HG03139 (cell line): Measurements from ENCODE around the gene RAD23B.
"Not testable (repeated sequence)": the region's sequence is repeated elsewhere in the genome, so short reads cannot be mapped to it uniquely, and the experiment has no call there.

Source experiments
- ATAC-seq: cut with Tn5 transposase; IDR thresholded peaks from one replicate; pipeline ENCODE4 v1.9.1; 2021; ENCODE audit not compliant: unreplicated experiment

RAD23B gene

DNA sequence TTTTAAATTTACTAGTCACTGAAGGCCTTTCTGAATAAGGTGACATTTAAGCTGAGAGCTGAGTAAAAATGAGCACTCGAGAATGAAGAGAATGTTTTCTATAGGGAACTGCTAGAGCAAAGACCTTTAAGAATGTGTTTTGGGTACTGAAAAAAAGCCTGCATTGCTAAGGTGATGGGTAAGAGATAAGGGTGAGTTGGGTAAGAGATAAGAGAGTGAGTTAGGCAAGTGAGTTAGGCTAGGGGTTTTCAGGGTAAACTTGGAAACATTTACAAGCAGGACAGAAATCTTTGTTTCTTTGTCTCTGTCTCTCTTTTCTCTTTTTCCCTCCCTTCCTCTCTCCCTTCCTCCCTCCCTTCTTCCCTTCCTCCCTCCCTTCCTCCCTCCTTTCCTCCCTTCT, 5.6 kb downstream of the RAD23B start:
- ATAC-seq, result no peak

DNA sequence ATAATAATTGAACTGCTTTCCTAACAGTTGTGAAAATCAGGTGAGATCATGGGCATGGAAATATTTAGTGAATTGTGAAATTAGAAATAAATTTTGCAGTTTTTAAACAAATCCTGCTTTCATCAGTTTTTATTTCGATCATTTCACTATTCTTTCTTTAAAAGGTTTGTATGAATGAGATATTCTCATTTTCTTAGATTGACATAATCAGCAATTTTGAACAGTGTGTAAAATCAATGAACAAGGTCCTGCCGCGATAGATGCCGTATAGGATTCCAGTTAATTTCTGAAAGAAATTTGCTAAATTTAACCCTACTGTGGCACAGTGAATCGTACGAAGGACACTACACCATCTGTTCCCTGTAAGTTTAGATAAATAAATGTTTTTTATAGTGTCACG, 7.5 kb downstream of the RAD23B start:
- no peak for ATAC-seq

DNA sequence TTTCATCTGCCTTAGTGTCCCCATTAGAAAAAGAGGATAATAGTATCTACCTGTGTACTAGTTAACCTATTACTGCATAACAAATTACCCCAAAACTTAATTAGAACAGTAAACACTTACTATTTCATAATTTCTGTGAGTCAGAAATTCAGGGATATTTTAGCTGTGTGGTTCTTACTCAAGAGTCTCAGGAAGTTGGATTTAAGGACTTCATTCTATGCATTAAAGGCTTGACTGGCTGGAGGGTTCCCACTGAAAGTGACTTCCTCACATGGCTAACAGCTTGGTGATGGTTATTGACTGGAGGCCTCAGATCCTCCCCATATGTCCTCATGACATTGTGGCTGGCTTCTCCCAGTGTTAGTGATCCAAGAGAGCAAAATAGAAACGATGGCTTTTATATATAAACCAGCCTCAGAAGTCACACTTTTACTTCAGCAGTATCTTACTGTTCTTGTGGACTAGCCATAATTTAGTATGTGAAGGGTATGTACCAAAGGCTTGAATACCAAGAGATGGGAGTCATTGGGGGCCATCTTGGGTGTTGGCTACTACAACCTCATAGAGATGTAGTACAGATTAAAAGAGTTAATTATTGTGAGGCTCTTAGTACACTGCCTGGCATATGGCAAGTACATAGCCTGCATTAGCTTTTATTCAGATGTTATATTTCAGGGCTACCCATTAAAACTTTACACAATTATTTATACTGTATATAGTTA, 9.9 kb downstream of the RAD23B start:
- ATAC-seq, result no peak

DNA sequence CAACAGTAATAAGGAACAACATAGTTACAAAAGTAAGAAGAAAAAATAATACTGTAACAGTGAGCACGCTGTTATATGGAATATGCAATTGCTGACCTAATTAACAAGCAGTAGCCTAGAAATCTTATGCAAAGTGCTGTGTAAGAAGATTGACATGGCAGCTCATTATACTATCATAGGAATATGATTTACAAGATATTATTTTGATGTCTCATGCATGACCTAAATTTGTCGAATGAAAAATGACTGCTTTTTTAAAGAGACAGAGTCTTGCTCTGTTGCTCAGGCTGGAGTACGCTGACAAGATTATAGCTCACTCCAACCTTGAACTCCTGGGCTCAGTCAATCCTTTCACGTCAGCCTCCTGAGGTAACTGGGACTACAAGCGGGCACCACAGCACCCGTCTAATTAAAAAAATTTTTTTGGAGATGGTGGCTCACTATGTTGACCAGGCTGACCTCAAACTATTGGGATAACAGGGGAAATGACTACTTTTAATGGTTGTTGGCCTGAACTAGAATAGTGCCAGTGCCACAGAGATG, 10.5 kb downstream of the RAD23B start:
- ATAC-seq, result no peak

DNA sequence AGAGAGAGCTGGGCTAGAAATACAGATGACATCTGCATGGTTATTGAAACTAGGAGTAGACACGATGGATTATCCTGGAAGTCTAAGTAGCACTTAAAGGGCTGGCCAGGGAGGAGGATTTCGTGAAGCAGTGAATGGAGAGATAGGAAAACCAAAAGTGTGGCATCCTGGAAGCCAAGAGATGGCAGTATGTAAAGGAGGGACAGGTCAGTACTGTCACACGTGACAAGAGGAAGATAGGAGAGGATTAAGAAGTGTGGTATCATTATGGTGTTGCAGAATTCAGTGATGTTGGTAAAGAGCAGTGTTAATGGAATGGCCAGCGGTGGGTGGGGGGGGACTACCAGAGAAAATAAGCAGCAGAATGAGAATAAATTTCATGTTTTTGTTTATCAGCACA, 11.7 kb downstream of the RAD23B start:
- no peak for ATAC-seq

- ATAC-seq, result no peak
Observed at GRCh38 chr9:107295995-107296394, 12.9 kb downstream of the RAD23B start.

DNA sequence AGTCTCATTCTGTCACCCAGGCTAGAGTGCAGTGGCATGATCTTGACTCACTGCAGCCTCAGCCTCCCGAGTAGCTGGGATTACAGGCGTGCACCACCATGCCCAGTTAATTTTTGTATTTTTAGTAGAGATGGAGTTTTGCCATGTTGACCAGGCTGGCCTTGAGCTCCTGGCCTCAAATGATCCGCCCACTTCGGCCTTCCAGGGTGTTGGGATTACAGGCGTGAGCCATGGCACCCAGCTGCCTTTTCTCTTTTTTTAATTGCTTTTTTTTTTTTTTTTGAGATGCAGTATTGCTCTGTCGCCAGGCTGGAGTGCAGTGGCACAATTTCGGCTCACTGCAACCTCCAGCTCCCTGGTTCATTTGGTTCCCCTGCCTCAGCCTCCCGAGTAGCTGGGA, 13.5 kb downstream of the RAD23B start:
- ATAC-seq, result not testable (repeated sequence)

DNA sequence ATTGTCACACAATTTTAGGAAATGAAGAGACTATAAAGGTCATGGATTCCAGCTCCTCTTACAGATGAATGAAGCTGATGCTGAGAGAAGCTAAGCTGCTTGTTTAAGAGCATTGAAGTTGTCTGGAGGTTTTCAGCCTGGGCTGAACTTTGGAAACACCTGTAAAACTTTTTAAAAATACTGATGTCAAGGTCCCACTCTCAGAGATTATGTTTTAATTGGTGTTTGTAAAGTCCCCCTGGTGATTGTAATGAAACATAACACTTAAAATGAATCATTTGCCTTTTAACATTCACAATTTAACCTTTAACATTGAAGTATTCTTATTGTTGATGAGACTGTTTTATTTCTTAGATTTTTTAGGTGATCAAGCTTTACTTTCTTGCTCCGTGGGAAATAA, 16.4 kb downstream of the RAD23B start:
- ATAC-seq, result no peak

- ATAC-seq, result no peak
Observed at GRCh38 chr9:107306308-107306707, 23.2 kb downstream of the RAD23B start.

- ATAC-seq, result no peak
Observed at GRCh38 chr9:107307331-107307730, 24.3 kb downstream of the RAD23B start.

DNA sequence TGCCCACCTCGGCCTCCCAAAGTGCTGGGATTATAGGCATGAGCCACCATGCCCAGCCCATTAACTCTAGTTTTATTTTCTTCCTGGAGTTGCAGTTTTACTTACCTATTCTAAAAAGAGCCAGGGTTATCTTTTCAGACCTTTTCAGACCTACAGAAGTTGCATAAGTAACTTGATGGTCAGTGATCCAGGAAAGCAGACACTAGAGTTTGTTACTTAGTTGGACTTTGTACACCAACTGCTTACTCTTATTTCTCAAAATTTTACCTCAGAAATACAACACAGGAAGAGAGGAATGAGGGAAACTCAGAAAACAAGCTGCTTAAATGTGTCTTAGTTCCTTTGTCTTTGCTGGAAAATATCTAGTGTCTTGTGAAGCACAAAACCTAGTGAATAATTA, 25.4 kb downstream of the RAD23B start:
- no peak for ATAC-seq

DNA sequence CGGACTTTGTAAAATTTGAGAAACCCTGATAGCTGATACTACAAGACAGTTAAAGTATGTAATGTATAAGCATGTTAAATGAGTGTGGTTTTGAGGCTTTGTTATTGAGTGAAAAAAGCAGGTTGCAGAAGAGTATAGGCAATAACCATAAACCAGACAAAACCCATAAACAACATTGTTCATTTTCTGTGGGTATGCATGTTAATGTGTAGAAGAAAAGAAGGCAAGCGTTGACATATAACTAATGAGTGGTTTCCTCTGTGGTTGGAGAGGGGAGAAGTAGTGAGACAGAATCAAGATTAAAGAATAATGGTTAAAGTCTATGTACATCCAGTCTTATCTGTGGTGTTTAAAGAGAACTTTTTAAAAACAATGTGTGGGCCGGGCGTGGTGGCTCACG, 26.2 kb downstream of the RAD23B start:
- peak; percentile 86 for ATAC-seq

DNA sequence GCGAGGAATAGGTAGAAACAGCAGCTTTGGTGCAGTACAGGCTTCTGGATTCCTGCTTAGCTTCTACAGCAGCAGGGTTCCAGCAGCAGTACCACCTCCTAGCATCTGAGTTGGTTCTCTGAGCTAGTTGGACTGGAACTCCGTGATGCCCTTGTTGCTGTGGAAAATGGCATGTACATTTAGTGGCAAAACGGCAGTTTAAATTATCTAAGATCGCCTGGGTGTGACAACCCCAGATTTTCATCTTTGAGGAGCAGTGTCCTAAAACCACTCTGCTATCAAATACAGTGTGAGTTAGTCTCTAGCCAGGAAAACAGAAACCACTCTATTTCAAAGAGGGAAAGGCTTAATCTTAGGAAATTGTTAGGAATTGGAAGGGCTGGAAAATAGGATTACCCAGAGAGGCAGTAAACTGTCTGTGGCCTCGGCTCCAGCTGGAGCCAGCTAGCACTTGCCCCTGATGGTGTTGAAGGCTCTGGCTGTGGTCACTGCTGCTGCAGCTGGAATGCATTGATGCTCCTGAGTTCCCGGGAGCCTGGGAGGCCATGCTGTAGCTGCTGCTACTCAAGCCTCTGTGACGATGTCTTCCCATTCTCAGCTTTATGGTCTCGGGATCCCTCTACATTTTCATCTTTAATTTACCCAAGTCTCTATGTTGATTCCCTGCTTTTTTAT, 29.4 kb downstream of the RAD23B start:
- ATAC-seq, result no peak

DNA sequence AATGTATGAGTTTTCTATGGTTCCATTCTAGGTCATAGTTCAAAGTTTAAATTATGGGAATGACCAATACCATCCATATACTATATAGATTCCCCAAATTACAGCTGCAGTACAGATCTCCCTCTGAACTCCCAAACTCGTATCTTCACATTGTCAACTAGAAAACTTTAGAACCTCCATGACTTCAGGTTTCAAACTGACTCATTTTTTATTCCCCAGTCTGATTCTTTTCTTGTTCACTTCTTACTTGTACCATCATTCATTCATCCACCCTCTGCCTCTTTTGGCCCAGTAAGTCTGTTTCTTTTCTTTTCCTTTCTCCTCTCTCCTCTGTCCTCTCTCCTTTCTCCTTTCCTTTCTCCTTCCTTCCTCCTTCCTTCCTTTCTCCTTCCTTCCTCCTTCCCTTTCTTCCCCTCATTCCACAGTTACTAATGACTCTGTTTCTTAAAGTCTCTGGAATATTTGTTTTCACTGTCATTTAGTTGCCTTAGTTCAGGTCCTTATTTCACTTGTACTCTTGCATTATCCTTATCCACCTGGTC, 30.5 kb downstream of the RAD23B start:
- no peak for ATAC-seq

GRCh38 chr9:107314763-107315162, 31.7 kb downstream of the RAD23B start:
- no peak for ATAC-seq

DNA sequence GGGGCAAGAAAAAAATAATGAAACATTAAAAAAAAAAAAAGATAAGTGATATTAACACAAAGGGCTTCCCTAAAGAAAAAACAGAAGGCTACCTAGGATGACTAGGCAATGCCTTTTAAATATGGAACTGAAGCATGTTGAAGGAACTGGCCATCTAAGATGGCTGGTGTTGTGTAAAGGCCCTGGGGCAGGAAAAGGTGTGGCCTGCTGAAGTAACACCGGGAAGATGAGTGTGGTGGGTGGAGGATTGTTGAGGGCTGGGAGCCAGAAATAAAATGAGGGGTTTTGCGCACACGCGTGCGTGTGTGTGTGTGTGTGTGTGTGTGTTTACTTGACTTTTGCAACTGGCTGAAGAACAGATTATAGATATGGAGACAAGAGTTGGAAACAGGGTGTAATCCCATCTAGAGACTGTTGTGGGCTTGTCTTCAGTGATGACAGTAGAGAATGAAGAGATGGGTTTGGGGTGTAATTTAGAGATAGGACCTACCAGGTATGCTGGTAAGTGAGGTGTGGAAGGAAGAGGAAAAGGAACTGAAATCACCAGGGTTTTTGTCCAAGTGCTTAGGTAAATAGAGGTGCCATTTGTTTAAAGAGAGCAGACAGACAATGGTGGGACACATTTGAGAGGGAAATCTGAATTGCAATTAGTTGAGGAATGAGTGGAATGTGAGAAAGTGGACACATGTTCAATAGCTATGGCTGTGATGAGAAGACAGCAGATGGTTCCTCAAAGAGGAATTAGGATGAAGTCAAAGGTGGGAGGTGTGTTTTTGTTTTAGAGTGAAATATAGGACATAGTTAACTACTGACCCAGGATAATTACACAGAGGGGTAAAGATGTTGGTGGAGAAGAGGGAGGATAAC, 33.9 kb downstream of the RAD23B start:
- peak; percentile 41 for ATAC-seq

DNA sequence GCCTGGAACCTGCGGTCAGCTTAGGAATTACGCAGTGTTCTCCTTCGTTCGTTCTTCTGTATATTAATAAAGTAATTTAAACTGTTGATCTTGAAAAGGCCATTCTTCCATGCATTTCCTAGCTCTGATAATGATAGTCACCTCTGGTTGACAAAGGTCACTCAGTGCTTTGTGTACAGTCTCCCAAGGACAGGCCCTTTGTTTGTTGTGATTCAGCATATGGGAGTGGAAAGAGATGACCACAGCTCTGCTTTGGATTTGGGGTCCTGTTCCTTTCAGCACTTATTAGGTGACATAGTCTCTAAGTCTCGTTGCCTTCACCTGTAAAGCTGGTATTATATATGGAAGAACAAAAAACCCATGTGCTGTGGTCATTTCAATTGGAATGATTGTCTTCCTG, 39.6 kb downstream of the RAD23B start:
- no peak for ATAC-seq

DNA sequence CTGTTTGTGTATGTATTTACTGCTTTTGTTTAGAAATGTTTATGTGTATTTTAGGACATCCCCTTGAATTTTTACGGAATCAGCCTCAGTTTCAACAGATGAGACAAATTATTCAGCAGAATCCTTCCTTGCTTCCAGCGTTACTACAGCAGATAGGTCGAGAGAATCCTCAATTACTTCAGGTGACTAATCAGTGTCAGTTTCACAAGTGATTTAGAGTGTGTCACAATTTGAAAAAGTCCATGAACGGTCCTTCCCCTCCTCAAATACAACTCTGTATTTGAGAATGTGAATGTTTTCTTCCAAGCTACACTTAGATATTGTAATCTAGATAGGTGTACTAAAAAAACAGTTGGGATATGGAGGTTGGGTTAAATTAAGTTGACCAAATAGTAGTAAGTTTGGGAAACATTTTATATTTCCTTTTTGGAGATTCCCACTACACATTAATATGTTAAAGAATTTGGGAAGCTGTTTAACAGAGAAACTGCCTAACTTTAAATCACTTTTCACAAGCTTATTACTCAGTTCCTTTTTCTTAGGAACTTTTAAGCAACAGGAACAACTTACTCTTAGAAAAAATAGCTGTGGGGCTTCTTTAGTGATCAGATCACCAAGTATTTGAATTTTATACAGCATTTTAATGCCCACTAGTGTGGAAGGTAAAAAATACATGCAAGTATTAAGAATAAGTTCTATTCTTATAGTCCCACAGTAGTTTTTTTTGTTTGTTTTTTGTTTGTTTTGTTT, 40.9 kb downstream of the RAD23B start:
- ATAC-seq, result no peak

DNA sequence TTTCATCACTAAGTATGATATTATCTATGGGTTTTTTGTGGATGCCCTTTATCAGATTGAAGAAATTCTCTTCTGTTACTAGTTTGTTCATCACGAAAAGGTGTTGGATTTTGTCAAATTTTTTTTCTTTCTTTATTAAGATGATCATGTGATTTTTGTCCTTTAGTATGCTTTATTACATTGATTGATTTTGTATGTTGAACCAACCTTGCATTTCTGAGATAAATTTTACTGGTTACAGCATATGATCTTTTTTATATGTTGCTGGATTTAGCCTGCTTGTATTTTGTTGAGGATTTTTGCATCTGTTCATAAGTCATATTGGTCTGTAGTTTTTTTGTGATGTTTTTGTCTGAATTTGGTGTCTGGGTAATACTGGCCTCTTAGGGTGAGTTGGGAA, 42.8 kb downstream of the RAD23B start:
- ATAC-seq, result no peak

- no peak for ATAC-seq
Observed at GRCh38 chr9:107328510-107328909, 45.4 kb downstream of the RAD23B start.

DNA sequence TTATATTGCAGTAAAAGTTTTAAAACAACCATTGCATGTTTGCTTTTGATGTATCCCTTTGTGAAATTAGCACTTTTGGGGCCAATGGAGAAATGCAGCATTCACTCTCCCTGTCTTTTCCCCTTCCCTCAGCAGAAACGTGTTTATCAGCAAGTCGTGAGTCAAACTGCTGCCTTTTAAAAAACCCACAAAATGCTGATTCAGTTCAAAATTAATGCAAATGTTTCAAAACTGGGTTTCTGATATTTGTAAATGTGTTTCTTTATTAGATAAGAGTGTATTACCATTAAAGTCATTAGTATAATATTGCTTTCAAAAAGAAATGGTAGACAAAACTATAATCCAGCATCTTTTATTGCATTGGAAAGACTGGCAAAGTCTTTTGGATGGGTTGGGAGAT, 47.3 kb downstream of the RAD23B start:
- no peak for ATAC-seq
